OCI-LY1 (cell line): Measurements from ENCODE around the gene SALL3.

Experiments used
- H2AFZ ChIP-seq: fragments of 200-600 bp; sonication (generic), shearing (Covaris generic); 2 replicates; pipeline ENCODE4 v1.6.0; 2014; ENCODE audit warnings: antibody characterized with exemption, mild to moderate bottlenecking, low read length
- H3F3A ChIP-seq: fragments of 200-600 bp; sonication (generic), shearing (Covaris generic); 2 replicates; pipeline ENCODE4 v1.6.0; 2014; ENCODE audit warnings: mild to moderate bottlenecking, antibody characterized with exemption, low read length, moderate library complexity; ENCODE audit not compliant: insufficient read depth
- H3K27ac ChIP-seq: fragments of 200-600 bp; sonication (generic); 2 replicates; pipeline ENCODE4 v1.5.1; 2014; ENCODE audit warnings: low read length, mixed run types, mild to moderate bottlenecking, low read depth; ENCODE audit not compliant: poor library complexity, severe bottlenecking
- H3K27me3 ChIP-seq: fragments of 200-600 bp; sonication (generic); 2 replicates; pipeline ENCODE4 v1.6.0; 2014; ENCODE audit warnings: antibody characterized with exemption, mild to moderate bottlenecking, low read length, moderate library complexity; ENCODE audit not compliant: insufficient read depth
- H3K36me3 ChIP-seq: fragments of 200-600 bp; sonication (generic); 2 replicates; pipeline ENCODE4 v1.6.1; 2014; ENCODE audit warnings: mild to moderate bottlenecking, antibody characterized with exemption, low read length, moderate library complexity, mixed read lengths; ENCODE audit not compliant: insufficient read depth
- H3K4me1 ChIP-seq: fragments of 200-600 bp; sonication (generic); 2 replicates; pipeline ENCODE4 v1.5.1; 2014; ENCODE audit warnings: mild to moderate bottlenecking, low read length, moderate library complexity; ENCODE audit not compliant: insufficient read depth, severe bottlenecking
- H3K4me2 ChIP-seq: fragments of 200-600 bp; sonication (generic), shearing (Covaris generic); 2 replicates; pipeline ENCODE4 v1.6.1; 2014; ENCODE audit warnings: low read length
- H3K4me3 ChIP-seq: fragments of 200-600 bp; sonication (generic); 2 replicates; pipeline ENCODE4 v1.5.1; 2014; ENCODE audit warnings: low read length, low read depth, mild to moderate bottlenecking, mixed read lengths; ENCODE audit not compliant: poor library complexity, severe bottlenecking
- H3K79me2 ChIP-seq: fragments of 200-600 bp; shearing (Covaris generic); 2 replicates; pipeline ENCODE4 v1.6.1; 2016; ENCODE audit warnings: mixed run types, low read length, mixed read lengths; ENCODE audit not compliant: insufficient read depth
- H3K9ac ChIP-seq: fragments of 200-600 bp; sonication (generic), shearing (Covaris generic); 2 replicates; pipeline ENCODE4 v1.6.1; 2014; ENCODE audit warnings: mild to moderate bottlenecking, low read length, mixed read lengths
- H3K9me2 ChIP-seq: fragments of 200-600 bp; sonication (generic), shearing (Covaris generic); 2 replicates; pipeline ENCODE4 v1.6.1; 2014; ENCODE audit warnings: low read depth, mild to moderate bottlenecking, low read length, mixed read lengths
- H3K9me3 ChIP-seq: fragments of 200-600 bp; shearing (Covaris generic); 2 replicates; pipeline ENCODE4 v1.6.1; 2014; ENCODE audit warnings: low read length, mixed read lengths
- H4K20me1 ChIP-seq: fragments of 200-600 bp; sonication (generic), shearing (Covaris generic); 2 replicates; pipeline ENCODE4 v1.6.0; 2016; ENCODE audit warnings: mild to moderate bottlenecking, low read length; ENCODE audit not compliant: insufficient read depth
- EZH2 ChIP-seq: fragments of 200-600 bp; sonication (generic), shearing (Covaris generic); IDR thresholded peaks from 2 replicates; pipeline ENCODE4 v1.8.0; 2017; ENCODE audit warnings: borderline replicate concordance, mixed run types, mild to moderate bottlenecking, antibody characterized with exemption, low read length, moderate library complexity, mixed read lengths
- TF ChIP-seq, protein P1 (sequence below): fragments of 200-600 bp; sonication (generic), shearing (Covaris generic); IDR thresholded peaks from 2 replicates; pipeline ENCODE4 v1.5.1; 2017; ENCODE audit warnings: mild to moderate bottlenecking, antibody characterized with exemption, low read length, moderate library complexity, mixed read lengths

SALL3 gene

DNA sequence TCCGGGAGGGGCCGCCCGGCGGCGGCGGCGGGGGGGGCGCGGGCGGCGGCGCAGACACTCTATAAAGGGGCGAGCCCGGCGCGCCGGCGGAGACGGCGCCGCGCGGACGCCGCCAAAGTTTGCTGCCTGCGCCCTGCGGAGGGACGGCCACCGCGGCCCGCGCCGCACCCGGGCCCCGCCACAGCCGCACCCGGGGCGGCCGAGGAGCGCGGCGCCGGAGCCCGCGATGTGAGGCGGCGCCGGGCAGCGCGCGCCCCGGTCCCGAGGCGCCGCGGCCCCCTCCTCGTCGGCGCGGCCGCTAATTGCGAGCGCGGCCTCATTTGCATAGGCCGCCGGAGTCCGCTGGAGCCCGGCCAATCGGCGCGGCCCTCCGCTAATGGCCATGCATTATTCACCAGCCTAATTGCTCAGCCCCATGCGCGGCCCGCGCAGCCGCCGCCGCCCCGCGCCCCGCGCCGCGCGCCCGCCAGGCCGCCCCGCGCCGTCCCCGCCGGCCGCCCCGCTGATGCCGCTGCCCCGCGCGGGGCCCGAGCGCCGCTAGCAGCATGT, at the start of gene SALL3:
Gene SALL3, plus strand, starts transcription at position 89 of the 549 bp plus-strand sequence. Its CDS starts 457 bp downstream, at position 546.
- Histone ChIP-seq H3F3A (no peaks in the 10 kb centered on the region), H3K9me3 (no peaks in the 10 kb centered on the region), H3K36me3 (no peaks in the 10 kb centered on the region), H3K27ac (no peak within 1 kb of the TSS), H3K9me2 (no peaks in the 10 kb centered on the region), H4K20me1 (no peaks in the 10 kb centered on the region), H2AFZ (no peak within 1 kb of the TSS), H3K9ac (no peak within 1 kb of the TSS), H3K4me1 (no peaks in the 10 kb centered on the region), H3K79me2 (no peaks in the 10 kb centered on the region), H3K4me3 (no peak within 1 kb of the TSS), H3K27me3 (no peaks in the 10 kb centered on the region), H3K4me2 (no peak within 1 kb of the TSS)
- TF ChIP-seq EZH2, result no peak
- TF ChIP-seq, protein P1, sequence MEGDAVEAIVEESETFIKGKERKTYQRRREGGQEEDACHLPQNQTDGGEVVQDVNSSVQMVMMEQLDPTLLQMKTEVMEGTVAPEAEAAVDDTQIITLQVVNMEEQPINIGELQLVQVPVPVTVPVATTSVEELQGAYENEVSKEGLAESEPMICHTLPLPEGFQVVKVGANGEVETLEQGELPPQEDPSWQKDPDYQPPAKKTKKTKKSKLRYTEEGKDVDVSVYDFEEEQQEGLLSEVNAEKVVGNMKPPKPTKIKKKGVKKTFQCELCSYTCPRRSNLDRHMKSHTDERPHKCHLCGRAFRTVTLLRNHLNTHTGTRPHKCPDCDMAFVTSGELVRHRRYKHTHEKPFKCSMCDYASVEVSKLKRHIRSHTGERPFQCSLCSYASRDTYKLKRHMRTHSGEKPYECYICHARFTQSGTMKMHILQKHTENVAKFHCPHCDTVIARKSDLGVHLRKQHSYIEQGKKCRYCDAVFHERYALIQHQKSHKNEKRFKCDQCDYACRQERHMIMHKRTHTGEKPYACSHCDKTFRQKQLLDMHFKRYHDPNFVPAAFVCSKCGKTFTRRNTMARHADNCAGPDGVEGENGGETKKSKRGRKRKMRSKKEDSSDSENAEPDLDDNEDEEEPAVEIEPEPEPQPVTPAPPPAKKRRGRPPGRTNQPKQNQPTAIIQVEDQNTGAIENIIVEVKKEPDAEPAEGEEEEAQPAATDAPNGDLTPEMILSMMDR, result no peak

GRCh38 chr18:78932281-78932680, 47.3 kb upstream of the SALL3 start:
- H3K36me3 ChIP-seq, result no peaks in the 10 kb centered on the region
- H3K4me1 ChIP-seq, result no peaks in the 10 kb centered on the region
- H3K4me3 ChIP-seq, result no peak overlapping the region
- no peak overlapping the region for H3K4me2 ChIP-seq
- H3K79me2 ChIP-seq, result no peaks in the 10 kb centered on the region
- no peaks in the 10 kb centered on the region; the same call in 1 of the 2 replicates for H3K27me3 ChIP-seq
- TF ChIP-seq EZH2, result no peak
- TF ChIP-seq, protein P1, result no peak
- H3F3A ChIP-seq, result no peaks in the 10 kb centered on the region
- H3K9me3 ChIP-seq, result no peaks in the 10 kb centered on the region
- no peaks in the 10 kb centered on the region for H3K9me2 ChIP-seq
- no peak overlapping the region for H3K9ac ChIP-seq
- H4K20me1 ChIP-seq, result no peaks in the 10 kb centered on the region
- no peak overlapping the region for H2AFZ ChIP-seq
- no peak overlapping the region for H3K27ac ChIP-seq

DNA sequence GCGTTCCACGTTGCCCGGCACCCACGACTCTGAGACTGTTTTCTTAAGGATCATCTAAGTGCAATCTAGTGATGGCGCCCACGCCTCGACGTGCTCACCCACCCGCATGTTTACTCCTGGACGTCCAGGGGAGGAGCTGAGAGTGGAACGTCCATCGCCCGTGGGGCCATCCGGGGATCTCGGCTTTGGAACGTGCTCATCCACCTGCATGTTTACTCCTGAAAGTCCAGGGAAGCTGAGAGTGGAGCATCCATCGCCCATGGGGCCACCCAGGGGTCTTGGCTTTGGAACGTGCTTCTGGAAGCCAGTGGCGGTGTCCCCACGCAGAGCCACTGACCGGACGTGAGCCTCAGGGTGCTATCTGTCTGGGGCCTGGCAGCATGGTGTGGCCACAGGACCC, 45.6 kb upstream of the SALL3 start:
- H3K9ac ChIP-seq, result no peak overlapping the region
- no peak overlapping the region for H3K4me2 ChIP-seq
- H3K27me3 ChIP-seq, result no peaks in the 10 kb centered on the region; the same call in 1 of the 2 replicates

More for the DNA sequence above, 45.6 kb upstream of the SALL3 start:
- Histone ChIP-seq H4K20me1 (no peaks in the 10 kb centered on the region), H2AFZ (no peak overlapping the region), H3K36me3 (no peaks in the 10 kb centered on the region), H3F3A (no peaks in the 10 kb centered on the region), H3K79me2 (no peaks in the 10 kb centered on the region), H3K4me3 (no peak overlapping the region), H3K9me2 (no peaks in the 10 kb centered on the region), H3K9me3 (no peaks in the 10 kb centered on the region), H3K27ac (no peak overlapping the region), H3K4me1 (no peaks in the 10 kb centered on the region)
- TF ChIP-seq, protein P1, result no peak
- no peak for TF ChIP-seq EZH2
